ENCODE results near the gene LEUTX.
"Not testable (repeated sequence)": the region's sequence is repeated elsewhere in the genome, so short reads cannot be mapped to it uniquely, and the experiment has no call there.

Gene LEUTX

GRCh38 chr19:39788244-39788643 is 9.6 kb downstream of the LEUTX start:
- no peak for DNase-seq

DNA sequence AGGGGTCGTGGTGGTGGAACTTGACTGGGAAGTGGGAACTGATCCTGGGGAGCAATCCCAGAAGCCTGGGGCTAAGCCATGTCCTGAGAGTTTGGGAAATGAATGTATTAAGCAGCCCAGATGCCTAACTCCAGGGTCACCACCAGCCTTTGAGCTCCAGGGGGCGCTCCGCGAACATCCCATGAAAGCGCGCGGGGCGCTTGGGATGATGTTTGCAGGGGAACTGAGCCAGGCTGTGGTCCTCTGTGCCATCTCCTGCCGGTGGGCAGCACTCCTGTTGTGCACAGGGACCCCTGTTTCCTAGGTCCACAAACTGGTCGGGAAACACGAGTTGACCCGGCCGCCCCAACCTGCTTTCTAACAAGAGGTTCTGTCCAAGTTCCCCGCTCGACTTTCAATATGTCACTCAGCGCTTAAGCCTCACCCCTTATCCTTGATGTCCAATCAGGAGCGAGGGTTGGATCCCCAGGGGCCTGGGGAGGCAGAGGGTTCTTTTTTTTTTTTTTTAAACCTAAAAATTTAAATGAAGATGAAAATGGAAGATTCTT is 14.4 kb downstream of the LEUTX start:
- DNase-seq = peak; percentile 74

GRCh38 chr19:39795001-39795400 is 16.3 kb downstream of the LEUTX start:
- DNase-seq = no peak

- DNase-seq = no peak
Measured at GRCh38 chr19:39796000-39796498, 17.4 kb downstream of the LEUTX start.

- no peak for DNase-seq
Measured at GRCh38 chr19:39797083-39797482, 18.4 kb downstream of the LEUTX start.

DNA sequence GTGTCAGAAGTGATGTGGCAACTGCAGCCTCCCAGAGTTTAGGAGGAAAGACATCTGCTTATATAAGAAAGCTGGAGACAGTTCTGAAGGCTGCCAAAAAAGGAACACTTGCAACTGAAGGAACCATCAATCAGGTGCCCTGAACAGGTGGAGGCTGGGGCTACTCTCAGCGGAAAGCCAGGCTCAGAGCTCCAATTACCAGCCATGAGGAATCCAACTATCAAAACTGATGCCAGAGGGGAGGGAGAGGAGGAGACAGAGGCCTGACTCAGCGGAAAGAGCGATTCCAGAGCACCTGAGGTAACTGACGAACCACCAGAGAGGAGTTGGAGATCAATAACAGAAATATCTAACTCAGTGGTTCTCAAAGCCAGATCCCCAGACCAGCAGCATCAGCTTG is 24.3 kb downstream of the LEUTX start:
- DNase-seq = no peak

GRCh38 chr19:39805104-39805503 is 26.4 kb downstream of the LEUTX start:
- DNase-seq = no peak

DNA sequence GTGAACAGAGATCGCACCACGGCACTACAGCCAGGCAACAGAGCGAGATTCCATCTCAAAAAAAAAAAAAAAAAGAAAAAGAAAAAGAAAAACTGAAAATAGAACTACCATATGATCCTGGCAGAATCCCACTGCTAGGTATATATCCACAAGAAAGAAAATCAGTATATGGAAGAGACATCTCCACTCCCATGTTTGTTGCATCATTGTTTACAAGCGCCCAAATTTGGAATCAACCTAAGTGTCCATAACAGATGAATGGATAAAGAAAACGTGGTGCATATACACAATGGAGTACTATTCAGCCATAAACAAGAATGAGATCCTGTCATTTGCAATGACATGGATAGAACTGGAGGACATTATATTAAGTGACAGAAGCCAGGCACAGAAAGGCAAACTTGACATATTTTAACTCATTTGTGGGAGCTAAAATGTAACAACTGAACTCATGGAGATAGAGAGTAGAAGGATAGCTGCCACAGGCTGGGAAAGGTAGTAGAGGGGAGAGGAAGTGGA is 29.3 kb downstream of the LEUTX start:
- no peak for DNase-seq

DNA sequence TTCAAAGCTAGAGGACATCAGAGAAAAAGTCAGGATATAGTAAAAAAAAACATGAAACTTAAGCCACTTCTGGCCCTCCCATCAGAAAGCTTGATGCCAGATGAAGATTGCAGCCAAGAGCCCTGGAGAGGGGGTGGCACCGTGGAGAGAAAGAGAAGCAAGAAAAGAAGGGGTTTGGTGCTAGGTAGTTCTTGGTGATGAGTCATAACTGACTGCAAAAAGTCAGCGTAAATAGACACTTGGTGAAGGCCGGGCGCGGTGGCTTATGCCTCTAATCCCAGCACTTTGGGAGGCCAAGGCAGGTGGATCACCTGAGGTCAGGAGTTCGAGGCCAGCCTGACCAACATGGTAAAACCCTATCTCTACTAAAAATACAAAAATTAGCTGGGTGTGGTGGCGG is 30.0 kb downstream of the LEUTX start:
- DNase-seq = not testable (repeated sequence)

DNA sequence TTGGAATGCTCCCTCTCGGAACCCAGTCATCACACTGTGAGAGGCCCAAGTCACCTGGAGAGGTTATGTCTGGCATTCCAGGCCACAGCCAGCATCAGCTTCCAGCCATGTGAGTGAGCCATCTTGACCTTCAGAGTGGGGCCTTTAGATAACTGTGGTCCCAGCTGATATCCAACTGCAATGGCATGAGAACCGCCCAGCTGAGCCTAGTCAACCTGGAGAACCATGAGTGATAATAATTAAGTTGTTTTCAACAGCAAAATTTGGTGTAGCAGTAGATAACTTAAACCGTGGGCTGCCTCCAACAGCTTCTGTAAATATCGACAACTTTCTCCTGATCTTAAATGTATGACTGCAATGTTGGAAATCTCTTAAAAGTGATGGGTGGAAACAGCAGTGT is 30.7 kb downstream of the LEUTX start:
- DNase-seq = no peak

DNA sequence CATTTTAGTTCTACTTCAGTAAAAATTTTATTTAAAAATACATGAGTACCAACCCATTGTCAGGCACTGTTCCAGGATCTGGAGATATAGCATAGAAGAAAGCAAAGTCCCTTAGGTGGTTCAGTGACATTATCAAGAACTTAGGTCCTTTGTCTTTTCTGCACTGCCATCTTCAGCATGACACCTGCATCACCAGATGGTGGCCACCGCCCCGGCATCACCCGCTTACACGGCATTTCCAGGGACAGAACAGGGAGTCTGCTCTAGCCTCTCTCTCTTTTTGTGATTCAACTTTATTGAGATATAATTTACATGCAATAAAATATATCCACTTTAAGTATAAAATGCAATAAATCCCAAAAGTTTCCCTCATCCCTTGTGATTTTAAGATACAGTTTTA is 31.8 kb downstream of the LEUTX start:
- DNase-seq = no peak

DNA sequence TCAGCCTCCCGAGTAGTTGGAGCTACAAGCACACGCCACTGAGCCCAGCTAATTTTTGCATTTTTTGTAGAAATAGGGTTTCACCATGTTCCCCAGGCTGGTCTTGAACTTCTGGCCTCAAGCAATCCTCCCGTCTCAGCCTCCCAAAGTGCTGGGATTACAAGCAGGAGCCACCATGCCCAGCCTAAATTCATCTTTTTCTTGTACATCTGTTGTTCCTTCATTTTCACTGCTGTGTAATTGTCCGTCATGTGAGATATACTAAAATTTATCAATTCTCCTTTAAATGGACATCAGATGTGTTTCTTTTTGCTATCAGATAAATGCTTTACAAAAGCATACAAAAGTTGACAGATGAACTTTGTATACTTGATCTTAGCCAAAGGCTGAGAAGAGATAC is 32.4 kb downstream of the LEUTX start:
- DNase-seq = no peak

DNA sequence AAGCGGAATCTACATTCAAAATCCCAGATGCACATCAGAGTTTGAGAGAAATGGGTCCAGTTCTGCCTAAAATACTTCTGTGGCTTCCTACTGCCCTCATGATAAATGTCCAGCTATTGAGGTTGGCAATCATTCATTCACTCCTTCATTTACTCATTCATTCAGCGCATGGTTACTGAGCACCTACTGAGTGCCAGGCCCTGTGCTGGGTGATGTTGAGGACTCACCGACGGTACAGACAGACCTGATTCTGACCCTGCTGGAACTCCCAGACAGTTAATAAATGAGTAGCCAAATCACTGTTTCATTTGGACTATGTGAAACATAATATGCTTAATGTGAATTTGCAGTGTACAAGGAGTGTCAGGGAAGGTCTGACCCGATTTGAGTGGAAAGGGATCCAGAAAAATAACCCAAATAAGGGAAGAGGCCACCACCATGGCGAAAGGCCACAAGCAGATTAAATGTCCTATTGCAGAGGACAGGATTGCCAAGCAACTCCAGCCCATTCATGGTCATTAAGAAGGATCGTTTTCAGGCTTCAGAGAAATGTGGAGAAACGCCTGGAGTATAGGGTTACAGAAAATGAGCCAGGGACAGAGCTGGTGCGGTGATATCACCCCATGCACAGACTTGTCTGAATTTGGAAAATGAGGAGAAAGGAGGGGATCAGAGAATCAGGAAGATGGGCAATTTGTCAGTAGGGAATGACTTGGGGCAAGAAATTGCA is 34.8 kb downstream of the LEUTX start:
- DNase-seq = no peak

- not testable (repeated sequence) for DNase-seq
Measured at GRCh38 chr19:39814111-39814510, 35.5 kb downstream of the LEUTX start.

GRCh38 chr19:39814595-39814994 is 35.9 kb downstream of the LEUTX start:
- DNase-seq = no peak

DNA sequence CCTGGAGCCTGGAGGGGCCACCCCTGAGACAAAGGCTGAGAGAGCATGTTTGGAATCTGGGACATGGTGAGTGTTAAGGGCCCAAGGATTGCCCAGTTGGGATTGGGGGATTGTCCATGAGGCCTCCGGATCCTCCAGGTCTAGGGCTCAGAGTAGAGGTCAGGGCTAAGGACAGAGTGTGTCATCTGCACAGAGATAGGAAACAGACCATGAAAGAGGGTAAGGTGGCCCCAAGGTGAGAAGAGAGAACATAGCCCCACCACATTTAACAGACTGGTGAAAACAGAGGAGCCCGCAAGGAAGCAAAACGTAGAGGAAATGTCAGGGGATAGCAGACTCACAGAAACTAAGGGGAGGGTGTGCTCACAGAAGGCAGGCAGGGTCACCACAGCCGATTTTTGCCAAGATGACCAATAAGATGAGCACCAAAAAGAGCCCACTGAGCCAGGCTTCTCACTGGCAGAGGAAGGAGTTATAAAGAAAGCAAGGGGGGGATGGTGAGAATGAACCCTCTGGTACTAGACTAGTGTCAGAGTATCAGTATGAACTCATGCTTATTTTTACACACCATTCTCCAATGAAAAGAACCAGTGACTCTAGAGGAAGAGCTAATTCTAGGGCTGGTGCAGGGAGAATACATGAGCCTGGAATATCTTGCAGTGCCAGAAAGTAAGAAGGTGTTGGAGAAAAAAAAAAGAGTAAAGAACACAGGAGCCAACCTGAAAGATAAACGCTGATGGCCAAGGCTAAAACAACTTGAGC is 37.8 kb downstream of the LEUTX start:
- DNase-seq = no peak

GRCh38 chr19:39817888-39818561 is 39.4 kb downstream of the LEUTX start:
- DNase-seq = no peak

GRCh38 chr19:39818626-39819097 is 40.0 kb downstream of the LEUTX start:
- DNase-seq = no peak

DNA sequence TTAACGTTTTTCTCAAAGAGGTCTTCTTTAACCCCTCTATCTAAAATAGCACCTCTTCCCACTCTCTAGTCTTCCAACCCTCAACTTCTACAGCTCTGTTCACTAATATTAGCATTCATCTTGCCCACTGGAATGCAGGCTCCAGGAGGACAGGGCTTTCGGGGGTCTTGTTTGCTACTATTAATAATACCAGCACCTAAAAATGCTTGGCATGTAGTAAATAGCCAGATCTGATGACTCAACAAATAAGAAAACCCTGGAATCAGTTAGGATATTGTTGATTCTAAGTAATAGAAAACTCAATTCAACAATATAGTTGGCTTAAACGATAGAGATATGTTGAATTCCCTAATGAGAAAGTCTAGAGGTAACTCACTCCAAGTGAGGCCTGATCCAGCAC is 41.1 kb downstream of the LEUTX start:
- DNase-seq = no peak

DNA sequence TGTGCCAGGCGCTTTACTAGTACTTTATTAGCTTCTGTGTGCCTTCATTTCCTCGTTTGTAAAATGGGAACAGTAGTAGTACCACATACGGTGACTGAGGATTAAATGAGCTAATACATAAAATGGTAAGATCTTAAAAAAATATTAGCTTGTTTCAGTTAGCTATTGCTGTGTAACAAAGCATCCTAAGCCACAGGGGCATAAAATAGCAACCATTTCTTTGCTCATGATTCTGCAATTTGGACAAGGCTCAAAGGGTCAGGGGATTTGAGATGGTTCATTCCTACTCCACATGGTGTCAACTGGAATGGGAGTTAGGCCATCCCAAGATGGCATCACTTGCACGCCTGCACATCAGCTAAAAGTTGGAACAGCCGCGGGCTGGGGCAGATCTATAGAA is 42.0 kb downstream of the LEUTX start:
- no peak for DNase-seq

GRCh38 chr19:39823686-39824085 is 45.0 kb downstream of the LEUTX start:
- DNase-seq = no peak

GRCh38 chr19:39824143-39825092 is 45.8 kb downstream of the LEUTX start:
- peak; percentile 97 for DNase-seq

Measured in NCI-H2029 treated with DMSO at 0.1 percent for 48 hours (cell line).